Activated CD8-positive, alpha-beta memory T cell treated with anti-CD3 and anti-CD28 coated beads for 1 hour (primary cell): Measurements from ENCODE around the gene NEK1.

Experiments used
- DNase-seq, 2 donors: peaks; one replicate each; pipeline ENCODE4 v3.0.0-alpha.2; 2020; ENCODE audit warnings: low read depth in 1 of 2; ENCODE audit errors: extremely low read depth in 1 of 2

NEK1 gene

DNA sequence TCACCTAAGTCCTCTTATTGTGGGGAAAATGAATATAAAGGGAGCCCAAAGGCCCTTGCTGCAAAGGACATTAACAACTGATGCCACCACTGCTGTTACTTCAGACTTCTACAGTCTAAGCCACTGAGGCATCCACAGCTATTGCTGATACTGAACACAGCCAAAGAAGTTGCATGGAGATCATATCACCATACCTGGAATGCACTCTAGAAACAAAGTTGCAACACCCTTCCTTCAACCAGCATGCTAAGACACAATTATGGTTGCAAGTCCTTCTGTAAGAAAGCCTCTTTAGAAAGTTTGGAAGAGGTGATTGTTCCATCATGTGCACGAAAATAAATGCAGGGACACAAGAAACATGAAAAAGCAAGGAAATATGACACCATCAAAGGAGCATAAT lies 236.0 kb downstream of the NEK1 start:
- no peak for DNase-seq

DNA sequence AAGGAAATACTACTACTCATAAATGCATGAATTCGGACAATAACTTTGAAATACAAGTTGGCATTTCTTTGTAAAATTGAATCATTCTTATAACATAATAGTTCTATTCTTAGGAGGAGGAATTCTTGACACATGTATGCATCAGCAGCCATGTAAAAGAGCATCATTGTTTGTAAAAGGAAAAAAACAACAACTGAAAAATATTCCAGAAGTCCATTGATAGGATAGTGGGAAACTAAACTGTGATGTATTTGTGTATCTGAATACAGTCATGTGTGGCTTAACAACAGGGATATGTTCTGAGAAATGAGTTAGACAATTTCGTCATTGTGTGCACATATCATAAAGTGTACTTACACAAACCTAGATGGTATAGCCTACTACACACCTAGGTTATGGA lies 239.6 kb downstream of the NEK1 start:
- DNase-seq, result no peak

DNA sequence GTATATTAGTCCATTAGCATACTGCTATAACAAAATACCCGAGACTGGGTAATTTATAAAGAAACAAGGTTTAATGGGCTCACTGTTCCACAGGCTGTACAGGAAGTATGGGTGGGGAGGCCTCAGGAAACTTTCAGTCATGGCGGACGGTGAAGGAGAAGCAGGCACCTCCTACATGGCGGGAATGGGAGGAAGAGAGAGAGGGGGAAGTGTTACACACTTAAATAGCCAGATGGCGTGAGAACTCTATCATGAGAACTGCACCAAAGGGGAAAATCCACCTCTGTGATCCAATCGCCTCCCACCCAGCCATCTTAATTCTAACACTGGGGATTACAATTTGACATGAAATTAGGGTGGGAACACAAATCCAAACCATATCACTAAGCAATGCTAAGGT lies 242.7 kb downstream of the NEK1 start:
- DNase-seq, result no peak

DNA sequence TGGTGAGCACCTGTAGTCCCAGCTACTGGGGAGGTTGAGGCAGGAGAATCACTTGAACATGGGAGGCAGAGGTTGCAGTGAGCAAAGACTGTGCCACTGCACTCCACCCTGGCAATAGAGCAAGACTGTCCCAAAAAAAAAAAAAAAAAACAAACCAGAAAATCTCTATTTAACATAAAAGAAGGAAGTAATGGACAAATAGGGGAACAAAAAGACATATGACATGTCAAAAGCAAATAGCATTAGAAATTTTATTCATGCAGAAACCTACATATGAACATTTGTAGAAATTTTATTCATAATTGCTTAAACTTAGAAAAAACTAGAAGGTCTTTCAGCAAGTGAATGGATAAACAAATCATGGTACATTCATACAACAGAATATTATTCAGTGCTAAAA lies 244.6 kb downstream of the NEK1 start:
- no peak for DNase-seq

DNA sequence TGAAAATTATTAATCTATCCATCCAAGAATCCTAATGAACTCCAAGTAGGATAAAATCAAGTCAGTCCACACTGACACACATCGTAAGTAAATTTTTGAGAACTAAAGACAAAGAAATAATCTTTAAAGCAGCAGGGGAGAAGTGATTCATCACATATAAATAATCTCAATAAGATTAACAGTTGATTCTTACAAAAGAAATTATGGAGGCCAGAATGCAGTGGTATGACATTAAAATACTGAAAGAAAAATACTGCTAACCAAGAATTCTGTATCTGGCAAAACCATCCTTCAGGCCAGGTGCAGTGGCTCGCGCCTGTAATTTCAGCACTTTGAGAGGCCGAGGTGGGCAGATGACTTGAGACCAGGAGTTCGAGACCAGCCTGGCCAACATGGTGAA lies 245.6 kb downstream of the NEK1 start:
- DNase-seq, result no peak

DNA sequence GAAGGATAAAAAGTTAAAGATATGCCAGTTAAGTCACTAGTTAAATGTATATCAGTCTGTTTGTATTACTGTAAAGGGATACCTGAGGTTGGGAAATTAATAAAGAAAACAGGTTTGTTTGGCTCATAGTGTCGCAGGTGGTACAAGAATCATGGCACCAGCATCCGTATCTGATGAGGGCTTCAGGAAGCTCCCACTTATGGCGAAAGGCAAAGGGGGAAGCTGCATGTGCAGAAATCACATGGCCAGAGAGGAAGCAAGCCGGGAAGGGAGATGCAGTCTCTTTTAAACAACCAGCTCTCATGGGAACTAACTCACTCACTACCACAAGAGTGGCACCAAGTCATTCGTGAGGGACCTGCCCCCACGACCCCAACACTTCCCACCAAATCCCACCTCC lies 249.8 kb downstream of the NEK1 start:
- no peak for DNase-seq

DNA sequence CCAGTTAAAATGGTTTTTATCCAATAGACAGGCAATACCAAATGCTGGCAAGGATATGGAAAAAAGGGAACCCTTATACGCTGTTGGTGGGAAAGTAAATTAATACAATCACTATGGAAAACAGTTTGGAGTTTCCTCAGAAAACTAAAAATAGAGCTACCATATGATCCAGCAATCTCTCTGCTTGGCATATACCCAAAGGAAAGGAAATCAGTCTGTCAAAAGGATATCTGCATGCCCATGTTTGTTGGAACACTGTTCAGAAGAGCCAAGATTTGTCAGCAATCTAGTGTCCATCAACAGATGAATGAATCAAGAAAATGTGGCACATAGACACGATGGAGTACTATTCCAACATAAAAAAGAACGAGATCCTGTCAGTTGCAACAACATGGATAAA lies 250.6 kb downstream of the NEK1 start:
- no peak for DNase-seq

DNA sequence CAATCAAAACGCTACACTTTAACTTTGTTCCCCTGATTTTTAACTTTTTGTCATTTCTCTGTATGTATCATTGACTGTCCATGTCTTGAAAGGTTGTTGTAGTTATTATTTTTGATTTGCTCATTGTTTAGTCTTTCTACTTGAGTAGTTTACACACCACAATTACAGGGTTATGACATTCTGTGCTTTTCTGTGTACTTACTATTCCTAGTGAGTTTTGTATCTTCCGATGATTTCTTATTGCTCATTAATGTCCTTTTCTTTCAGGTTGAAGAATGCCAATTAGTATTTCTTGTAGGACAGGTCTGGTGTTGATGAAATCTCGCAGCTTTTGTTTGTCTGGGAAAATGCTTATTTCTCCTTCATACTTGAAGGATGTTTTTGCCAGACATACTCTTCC lies 252.4 kb downstream of the NEK1 start:
- no peak for DNase-seq

DNA sequence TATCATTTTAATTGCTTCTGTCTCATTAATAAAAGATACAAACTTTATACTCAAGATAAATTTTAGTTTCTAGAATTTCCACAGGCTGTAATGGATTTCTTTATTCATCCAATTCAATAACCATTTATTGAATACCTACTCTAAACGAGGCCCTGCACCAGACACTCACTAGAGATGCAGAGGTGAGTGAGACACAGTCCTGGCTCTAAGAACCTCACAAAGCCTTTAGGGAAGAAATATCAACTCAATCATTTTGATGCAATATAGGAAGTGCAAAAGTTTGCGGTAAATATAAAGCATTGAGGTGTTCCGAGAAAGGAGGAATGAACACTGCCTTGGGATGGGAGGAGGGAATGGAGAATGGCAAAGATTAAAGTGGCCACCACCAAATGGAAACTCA lies 260.0 kb downstream of the NEK1 start:
- DNase-seq, result no peak

DNA sequence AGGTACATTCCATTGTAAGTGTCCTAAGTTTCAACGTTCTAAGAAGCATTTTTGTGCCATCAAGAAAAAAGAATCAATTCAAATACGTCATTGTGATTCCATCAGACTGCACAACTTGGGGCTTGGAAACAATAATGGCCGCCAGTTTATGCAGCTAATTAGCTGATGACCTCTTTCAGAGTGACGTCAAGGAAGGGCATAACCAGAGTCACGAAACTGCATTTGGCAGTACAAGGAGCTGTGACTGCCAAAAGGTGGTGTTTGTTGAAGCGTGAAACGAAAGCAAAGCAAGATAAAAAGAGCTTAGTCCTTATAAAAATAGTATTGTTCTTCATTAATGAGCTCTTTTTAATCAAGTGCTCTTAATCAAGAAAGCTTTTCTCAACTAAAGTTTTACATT lies 260.5 kb downstream of the NEK1 start:
- DNase-seq, result no peak

DNA sequence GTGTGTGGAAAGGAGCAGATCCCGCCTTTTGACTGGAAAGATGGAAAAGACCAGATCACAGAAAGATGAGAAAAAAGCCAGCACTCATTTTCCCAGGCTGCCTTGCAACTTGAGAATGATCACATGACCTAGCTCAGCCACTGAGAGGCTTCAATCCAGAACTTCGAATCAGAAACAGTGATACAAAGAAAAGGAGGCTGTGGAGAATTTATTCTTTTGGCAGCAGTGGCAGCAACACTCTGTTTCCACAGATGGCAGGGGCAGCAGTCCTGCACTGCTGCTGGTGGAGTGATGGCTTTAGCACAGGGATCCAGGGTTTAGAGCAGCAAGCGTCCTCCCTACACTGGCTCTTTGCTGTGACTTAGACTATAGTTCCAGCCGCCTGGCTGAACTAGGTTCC lies 263.8 kb downstream of the NEK1 start:
- no peak for DNase-seq

DNA sequence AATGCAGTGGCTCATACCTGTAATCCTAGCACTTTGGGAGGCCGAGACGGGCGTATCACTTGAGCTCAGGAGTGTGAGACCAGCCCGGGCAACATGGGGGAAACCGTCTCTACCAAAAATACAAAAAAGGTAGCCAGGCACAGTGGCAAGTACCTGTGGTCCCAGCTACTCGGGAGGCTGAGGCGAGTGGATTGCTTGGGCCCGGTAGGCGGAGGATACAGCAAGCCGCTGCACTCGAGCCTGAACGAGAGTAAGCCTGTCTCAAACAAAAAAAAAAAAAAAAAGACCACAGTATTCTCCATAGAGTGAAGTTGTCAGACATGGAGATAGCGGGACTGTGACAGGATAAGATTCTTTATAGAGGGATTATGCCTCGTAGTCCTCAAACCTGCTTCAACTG lies 265.5 kb downstream of the NEK1 start:
- DNase-seq, result no peak

DNA sequence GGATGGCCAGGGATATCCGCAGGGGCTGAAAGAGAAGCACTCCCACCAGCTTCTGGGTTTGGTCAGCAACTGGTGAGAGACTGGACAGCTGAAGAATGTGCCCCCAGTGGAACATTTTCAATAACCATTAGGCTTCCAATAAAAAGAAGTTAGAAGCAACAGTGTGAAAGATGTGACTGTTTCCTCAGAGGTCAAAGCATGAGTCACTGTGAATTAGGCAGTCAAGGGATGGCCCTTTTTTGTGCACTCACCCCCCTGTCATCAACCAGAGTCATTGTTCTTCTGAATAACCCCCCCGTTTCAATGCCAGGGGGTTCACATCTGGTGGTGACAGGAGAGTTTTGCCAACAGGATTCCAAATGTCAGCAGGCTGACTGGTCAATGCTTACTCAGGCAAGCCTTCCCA lies 267.1 kb downstream of the NEK1 start:
- no peak for DNase-seq
